Trophoblast cell (in vitro differentiated cells and primary cell): Measurements from ENCODE around the gene TBK1.

ENCODE experiments used
- DNase-seq, 2 donors: peaks; one replicate each; pipeline ENCODE4 v3.0.0-alpha.2; 2016
- H2AFZ ChIP-seq: 2 replicates; pipeline ENCODE4 v1.6.1; 2013; ENCODE audit warnings: low read length, moderate library complexity, mild to moderate bottlenecking; ENCODE audit not compliant: insufficient read depth, poor library complexity
- H2AK5ac ChIP-seq: 2 replicates; pipeline ENCODE4 v1.6.1; 2013; ENCODE audit warnings: mild to moderate bottlenecking, low read length
- H2BK120ac ChIP-seq: 2 replicates; pipeline ENCODE4 v1.6.1; 2013; ENCODE audit warnings: low read length, mild to moderate bottlenecking, moderate library complexity; ENCODE audit not compliant: insufficient read depth, poor library complexity
- H2BK12ac ChIP-seq: 2 replicates; pipeline ENCODE4 v1.6.1; 2013; ENCODE audit warnings: mild to moderate bottlenecking, low read length, moderate library complexity
- H2BK5ac ChIP-seq: 2 replicates; pipeline ENCODE4 v1.6.1; 2013; ENCODE audit warnings: low read length, low read depth, moderate library complexity, mild to moderate bottlenecking; ENCODE audit not compliant: poor library complexity
- H3K14ac ChIP-seq: 2 replicates; pipeline ENCODE4 v1.6.1; 2013; ENCODE audit warnings: mild to moderate bottlenecking, low read length
- H3K18ac ChIP-seq: 2 replicates; pipeline ENCODE4 v1.6.1; 2013; ENCODE audit warnings: mild to moderate bottlenecking, low read length
- H3K23ac ChIP-seq: 2 replicates; pipeline ENCODE4 v1.6.1; 2013; ENCODE audit warnings: low read length
- H3K27ac ChIP-seq: 2 replicates; pipeline ENCODE4 v1.5.1; 2013; ENCODE audit warnings: low read depth, mild to moderate bottlenecking, inconsistent platforms, low read length, moderate library complexity
- H3K27me3 ChIP-seq: 2 replicates; pipeline ENCODE4 v1.6.1; 2013; ENCODE audit warnings: inconsistent platforms, mild to moderate bottlenecking, low read length, moderate library complexity; ENCODE audit not compliant: insufficient read depth
- H3K36me3 ChIP-seq, 2 experiments: 1 replicate in 1 of 2; 2 replicates in 1 of 2; pipeline ENCODE4 v1.6.1; 2013; ENCODE audit warnings: low read length in 2 of 2, mild to moderate bottlenecking in 2 of 2, moderate library complexity in 1 of 2; ENCODE audit not compliant: insufficient read depth in 2 of 2, control insufficient read depth in 1 of 2
- H3K4ac ChIP-seq: 2 replicates; pipeline ENCODE4 v1.6.1; 2013; ENCODE audit warnings: low read depth, mild to moderate bottlenecking, low read length, moderate library complexity
- H3K4me1 ChIP-seq, 2 experiments: 1 replicate in 1 of 2; 2 replicates in 1 of 2; pipeline ENCODE4 v1.6.1; 2013; ENCODE audit warnings: low read length in 2 of 2, mild to moderate bottlenecking in 2 of 2, moderate library complexity in 1 of 2; ENCODE audit not compliant: insufficient read depth in 2 of 2, control insufficient read depth in 1 of 2
- H3K4me2 ChIP-seq: 2 replicates; pipeline ENCODE4 v1.6.1; 2013; ENCODE audit warnings: inconsistent platforms, mild to moderate bottlenecking, low read length, moderate library complexity
- H3K4me3 ChIP-seq: 2 replicates; pipeline ENCODE4 v1.5.1; 2013; ENCODE audit warnings: mild to moderate bottlenecking, low read depth, low read length, inconsistent platforms
- H3K79me1 ChIP-seq: one replicate; pipeline ENCODE4 v1.6.1; 2013; ENCODE audit warnings: low read length
- H3K79me2 ChIP-seq: 2 replicates; pipeline ENCODE4 v1.6.1; 2013; ENCODE audit warnings: low read length, mild to moderate bottlenecking; ENCODE audit not compliant: control insufficient read depth, insufficient read depth, poor library complexity
- H3K9ac ChIP-seq: 2 replicates; pipeline ENCODE4 v1.6.1; 2013; ENCODE audit warnings: mild to moderate bottlenecking, low read length
- H3K9me3 ChIP-seq: 2 replicates; pipeline ENCODE4 v1.6.1; 2013; ENCODE audit warnings: low read depth, mild to moderate bottlenecking, control low read depth, inconsistent platforms, low read length; ENCODE audit not compliant: insufficient read depth
- H4K12ac ChIP-seq: 2 replicates; pipeline ENCODE4 v1.6.1; 2013; ENCODE audit warnings: low read depth, mild to moderate bottlenecking, low read length, moderate library complexity
- H4K8ac ChIP-seq: 2 replicates; pipeline ENCODE4 v1.6.1; 2013; ENCODE audit warnings: low read depth, mild to moderate bottlenecking, low read length, moderate library complexity
- H4K91ac ChIP-seq: one replicate; pipeline ENCODE4 v1.6.1; 2013; ENCODE audit warnings: low read depth, mild to moderate bottlenecking, low read length, moderate library complexity
- WGBS: extraction: QIAGEN DNeasy Blood & Tissue Kit; methylation state at CpG from one replicate; pipeline ENCODE4 v1.1.7; 2013; ENCODE audit warnings: missing lambda C conversion rate; ENCODE audit not compliant: insufficient read length, insufficient coverage; ENCODE audit errors: extremely low coverage; 5-methylcytosine and 5-hydroxymethylcytosine counted together

The TBK1 gene

GRCh38 chr12:64510667-64511066, 58.7 kb downstream of the TBK1 start:
- no peak for DNase-seq

GRCh38 chr12:64518396-64518795, 66.5 kb downstream of the TBK1 start:
- H3K9ac ChIP-seq: no peak overlapping the region
- no peak for DNase-seq
- no peaks in the 10 kb centered on the region for H3K4me1 ChIP-seq
- H3K4ac ChIP-seq: no peak overlapping the region
- H4K8ac ChIP-seq: no peak overlapping the region
- no peaks in the 10 kb centered on the region for H3K79me2 ChIP-seq
- no peaks in the 10 kb centered on the region for H3K79me1 ChIP-seq
- no peak overlapping the region for H2AK5ac ChIP-seq
- no peak overlapping the region for H3K23ac ChIP-seq
- H4K91ac ChIP-seq: no peak overlapping the region
- H3K27ac ChIP-seq: no peak overlapping the region
- no peaks in the 10 kb centered on the region for H3K36me3 ChIP-seq
- no peaks in the 10 kb centered on the region for H3K9me3 ChIP-seq
- H2AFZ ChIP-seq: no peak overlapping the region
- H3K4me3 ChIP-seq: no peak overlapping the region
- no peak overlapping the region for H4K12ac ChIP-seq
- H2BK5ac ChIP-seq: no peak overlapping the region
- H3K18ac ChIP-seq: no peak overlapping the region
- no peaks in the 10 kb centered on the region for H3K27me3 ChIP-seq
- no peak overlapping the region for H2BK120ac ChIP-seq
- no peak overlapping the region for H3K14ac ChIP-seq
- H3K4me2 ChIP-seq: no peak overlapping the region
- H2BK12ac ChIP-seq: no peak overlapping the region
- WGBS: no CpG with 5 or more reads among the region's 5 CpGs

More at GRCh38 chr12:64510667-64511066, 58.7 kb downstream of the TBK1 start:
- no peak overlapping the region for H3K9ac ChIP-seq
- no peak overlapping the region for H3K14ac ChIP-seq
- H3K4me3 ChIP-seq: no peak overlapping the region
- no peak overlapping the region for H2AK5ac ChIP-seq
- H3K79me2 ChIP-seq: no peaks in the 10 kb centered on the region
- H3K23ac ChIP-seq: no peak overlapping the region
- H3K27ac ChIP-seq: no peak overlapping the region
- no peak overlapping the region for H2BK5ac ChIP-seq
- H3K4ac ChIP-seq: no peak overlapping the region
- no peaks in the 10 kb centered on the region for H3K4me1 ChIP-seq
- no peak overlapping the region for H4K12ac ChIP-seq
- no peak overlapping the region for H4K8ac ChIP-seq
- H2BK120ac ChIP-seq: no peak overlapping the region
- no peaks in the 10 kb centered on the region for H3K9me3 ChIP-seq
- no peak overlapping the region for H3K18ac ChIP-seq
- no peak overlapping the region for H2AFZ ChIP-seq
- H3K4me2 ChIP-seq: no peak overlapping the region
- no CpG with 5 or more reads among the region's 1 CpG for WGBS
- no peaks in the 10 kb centered on the region for H3K36me3 ChIP-seq
- H4K91ac ChIP-seq: no peak overlapping the region
- no peak overlapping the region for H2BK12ac ChIP-seq
- H3K27me3 ChIP-seq: no peaks in the 10 kb centered on the region
- H3K79me1 ChIP-seq: no peaks in the 10 kb centered on the region

GRCh38 chr12:64521833-64522232, 69.9 kb downstream of the TBK1 start:
- no peak overlapping the region for H3K14ac ChIP-seq
- no peak overlapping the region for H2BK120ac ChIP-seq
- no peak overlapping the region for H3K4ac ChIP-seq
- DNase-seq: no peak
- no peak overlapping the region for H4K12ac ChIP-seq
- no peak overlapping the region for H3K4me3 ChIP-seq
- no peak overlapping the region for H2AK5ac ChIP-seq
- no peaks in the 10 kb centered on the region for H3K4me1 ChIP-seq
- no peaks in the 10 kb centered on the region for H3K79me2 ChIP-seq
- H3K18ac ChIP-seq: no peak overlapping the region
- H2AFZ ChIP-seq: no peak overlapping the region
- no peak overlapping the region for H2BK5ac ChIP-seq
- no peaks in the 10 kb centered on the region for H3K79me1 ChIP-seq
- H3K27ac ChIP-seq: no peak overlapping the region
- WGBS: no CpG with 5 or more reads among the region's 3 CpGs
- H3K36me3 ChIP-seq: no peaks in the 10 kb centered on the region
- no peak overlapping the region for H3K4me2 ChIP-seq
- H4K8ac ChIP-seq: no peak overlapping the region
- no peaks in the 10 kb centered on the region for H3K27me3 ChIP-seq
- H2BK12ac ChIP-seq: no peak overlapping the region
- no peaks in the 10 kb centered on the region for H3K9me3 ChIP-seq
- no peak overlapping the region for H3K23ac ChIP-seq
- no peak overlapping the region for H4K91ac ChIP-seq
- H3K9ac ChIP-seq: no peak overlapping the region

- no peak overlapping the region for H4K12ac ChIP-seq
- H3K79me1 ChIP-seq: no peaks in the 10 kb centered on the region
- H2BK12ac ChIP-seq: no peak overlapping the region
- H3K27ac ChIP-seq: no peak overlapping the region
- H3K27me3 ChIP-seq: no peaks in the 10 kb centered on the region
- no peak overlapping the region for H3K4me3 ChIP-seq
- H3K14ac ChIP-seq: no peak overlapping the region
- H4K91ac ChIP-seq: no peak overlapping the region
- no peak overlapping the region for H3K18ac ChIP-seq
- H2BK120ac ChIP-seq: no peak overlapping the region
- no peak overlapping the region for H3K23ac ChIP-seq
- H3K4me2 ChIP-seq: no peak overlapping the region
- no peak overlapping the region for H3K4ac ChIP-seq
- H4K8ac ChIP-seq: no peak overlapping the region
- no peak overlapping the region for H2AFZ ChIP-seq
- H3K79me2 ChIP-seq: no peaks in the 10 kb centered on the region
- H3K36me3 ChIP-seq: no peaks in the 10 kb centered on the region
- no CpG with 5 or more reads among the region's 5 CpGs for WGBS
- no peak for DNase-seq
- H3K9ac ChIP-seq: no peak overlapping the region
- no peak overlapping the region for H2AK5ac ChIP-seq
- H2BK5ac ChIP-seq: no peak overlapping the region
- H3K4me1 ChIP-seq: no peaks in the 10 kb centered on the region
- H3K9me3 ChIP-seq: no peaks in the 10 kb centered on the region
Observed at GRCh38 chr12:64522316-64522715, 70.4 kb downstream of the TBK1 start.
